Right hindlimb (tissue), 1 donor: ENCODE measurements around the gene LRIG2.
"Not testable (repeated sequence)": the region's sequence is repeated elsewhere in the genome, so short reads cannot be mapped to it uniquely, and the experiment has no call there.

Experiments used
- DNase-seq: peaks from one replicate; pipeline ENCODE4 v3.0.0-alpha.2; 2018

LRIG2 gene

DNA sequence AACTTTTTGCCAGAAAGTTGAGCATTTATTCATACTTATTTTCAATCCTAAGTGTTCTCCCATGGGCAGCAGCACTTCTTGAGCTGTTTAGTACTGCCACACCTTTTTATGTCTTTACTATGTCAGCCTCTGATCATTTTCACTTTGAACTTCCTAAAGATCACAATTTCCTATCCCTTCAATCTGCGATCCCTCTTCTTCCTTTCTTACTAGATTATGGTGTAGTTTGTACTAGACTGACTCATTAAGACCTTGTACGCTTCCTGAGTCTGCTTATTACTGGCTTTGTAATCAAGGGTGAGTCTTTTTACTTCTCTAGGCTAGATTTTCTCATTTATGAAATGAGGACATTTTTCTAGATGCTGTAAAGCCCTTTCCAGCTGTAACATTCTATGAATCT is 55.1 kb downstream of the LRIG2 start:
- DNase-seq = no peak

DNA sequence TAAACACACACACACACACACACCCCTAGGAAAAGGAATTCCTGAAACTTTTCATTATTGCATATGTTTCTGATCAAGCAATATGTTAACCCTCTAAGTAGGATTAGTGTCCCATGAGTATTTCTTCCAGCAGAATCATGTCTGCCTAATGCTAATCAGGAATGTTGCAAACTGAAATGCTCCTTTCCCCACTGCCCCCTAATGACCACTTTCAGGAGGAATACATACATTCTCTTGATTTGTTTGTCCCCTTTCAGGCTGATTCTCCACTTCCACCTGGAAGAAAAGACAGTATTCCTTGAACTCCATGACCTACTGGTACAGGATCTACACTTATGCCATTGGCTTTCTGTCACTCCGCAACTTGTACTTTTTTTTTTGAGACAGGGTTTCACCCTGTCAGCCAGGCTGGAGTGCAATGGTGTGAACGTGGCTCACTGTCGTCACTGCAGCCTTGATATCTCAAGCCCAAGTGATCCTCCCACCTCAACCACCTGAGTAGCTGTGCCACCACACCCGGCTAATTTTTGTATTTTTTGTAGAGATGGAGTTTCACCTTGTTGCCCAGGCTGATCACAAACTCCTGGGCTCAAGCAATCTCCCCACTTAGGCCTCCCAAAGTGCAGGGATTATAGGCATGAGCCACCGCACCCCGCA is 56.7 kb downstream of the LRIG2 start:
- DNase-seq = no peak

DNA sequence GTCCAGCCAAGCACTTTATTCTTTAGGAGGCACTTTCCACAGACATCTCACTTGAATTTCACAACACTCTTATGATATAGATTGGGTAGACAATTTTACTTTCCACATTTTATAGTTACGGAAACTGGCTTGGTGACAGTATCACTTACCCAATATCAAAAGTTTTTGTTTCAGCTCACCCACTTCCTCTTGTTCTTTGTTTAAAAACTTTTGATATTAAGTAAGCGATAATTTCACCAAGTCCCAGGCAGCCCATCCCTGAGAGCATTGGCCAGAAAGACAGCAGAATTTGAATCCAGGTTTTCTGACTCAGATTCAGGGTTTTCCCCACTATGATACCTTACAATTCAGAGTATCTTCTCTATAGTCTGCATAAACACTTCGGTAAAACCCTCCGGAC is 60.0 kb downstream of the LRIG2 start:
- DNase-seq = no peak

DNA sequence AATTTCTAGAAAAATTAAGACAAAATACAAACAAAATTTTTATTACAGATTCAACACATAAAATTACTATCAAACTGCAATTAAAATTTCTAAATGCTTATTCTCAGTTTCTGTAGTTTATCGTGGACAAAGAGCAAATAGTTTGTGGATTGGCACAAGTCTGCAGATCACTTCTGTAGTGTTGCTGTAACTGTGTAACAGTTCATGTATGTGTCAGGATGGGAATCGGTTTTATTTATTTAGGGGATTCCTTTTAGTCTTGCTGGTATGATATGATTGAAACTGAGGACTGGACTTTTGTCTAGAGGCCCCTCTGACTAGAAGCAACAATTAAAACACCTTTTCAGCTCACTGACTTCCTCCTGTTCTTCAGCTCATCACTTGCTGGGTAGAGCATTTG is 60.8 kb downstream of the LRIG2 start:
- no peak for DNase-seq

DNA sequence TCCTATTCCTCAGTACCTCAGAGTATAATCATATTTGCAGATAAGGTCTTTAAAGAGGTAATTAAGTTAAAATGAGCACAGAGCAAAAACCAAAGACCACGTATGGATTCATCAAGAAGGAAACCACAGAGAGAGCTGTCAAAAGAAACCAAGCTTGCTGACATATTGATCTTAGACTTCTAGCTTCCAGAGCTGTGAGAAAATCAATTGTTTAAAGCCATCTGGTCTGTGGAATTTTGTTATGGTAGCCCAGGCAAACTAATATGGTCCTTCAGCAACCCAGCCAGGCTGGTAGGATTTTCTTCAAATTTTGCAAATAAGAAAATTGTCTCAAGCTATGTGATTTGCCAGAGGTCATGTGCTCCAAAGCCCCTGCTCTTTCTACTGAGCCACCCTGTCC is 62.5 kb downstream of the LRIG2 start:
- DNase-seq = no peak

DNA sequence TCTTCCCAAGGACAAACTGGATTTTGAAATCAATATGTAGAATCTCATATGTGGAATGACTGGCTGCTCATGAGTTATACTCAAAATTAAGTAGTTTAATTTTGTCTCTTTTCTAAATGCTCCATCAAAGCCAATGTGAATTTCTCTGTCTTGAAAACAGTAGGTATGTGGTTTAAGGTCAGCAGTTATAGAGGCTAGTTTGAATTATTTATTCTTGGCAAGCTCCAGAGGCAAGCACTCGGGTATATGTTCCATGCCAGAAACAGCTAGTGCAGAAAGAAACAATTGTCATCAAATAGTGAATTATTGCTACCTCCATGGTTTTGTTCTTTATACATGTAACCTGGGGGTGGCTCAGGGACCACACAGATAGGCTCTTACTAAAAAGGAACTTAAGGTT is 63.5 kb downstream of the LRIG2 start:
- DNase-seq = no peak

DNA sequence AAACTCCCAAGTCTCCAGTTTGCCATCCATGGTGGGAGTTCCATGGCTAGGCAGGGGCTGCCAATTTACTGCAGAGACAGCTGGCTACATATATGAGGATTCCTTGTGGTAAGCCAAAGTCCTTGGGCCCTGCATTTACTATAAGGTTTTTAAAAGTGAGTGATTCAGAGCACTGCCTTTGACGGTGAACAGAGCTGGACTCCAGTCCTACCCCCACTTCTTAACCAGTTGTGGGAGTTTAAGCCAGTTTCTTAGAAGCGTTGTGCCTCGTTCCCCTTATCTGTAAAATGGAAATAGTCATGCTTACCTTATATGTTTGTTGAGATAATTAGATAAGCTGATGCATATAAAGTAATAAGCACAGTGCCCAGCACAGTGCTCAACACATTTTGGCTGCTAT is 64.6 kb downstream of the LRIG2 start:
- DNase-seq = no peak

DNA sequence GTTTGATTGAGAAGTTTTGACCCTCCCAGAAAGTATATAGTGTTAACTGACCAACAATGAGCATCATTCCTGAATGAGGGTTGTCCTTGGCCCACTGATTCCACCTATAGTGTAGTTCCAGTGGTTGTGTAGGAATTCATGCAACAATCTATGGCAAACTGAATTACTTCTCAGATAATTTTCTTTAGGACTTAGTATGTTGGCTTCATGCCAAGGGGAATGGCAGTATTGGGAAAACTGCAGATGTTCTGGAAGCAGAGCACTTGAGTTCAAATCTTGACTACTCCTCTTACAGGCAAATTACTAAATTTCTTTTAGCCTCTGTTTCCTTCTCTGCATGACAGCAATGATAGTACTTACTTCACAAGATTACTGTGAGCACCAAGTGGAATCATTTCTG is 65.8 kb downstream of the LRIG2 start:
- no peak for DNase-seq

DNA sequence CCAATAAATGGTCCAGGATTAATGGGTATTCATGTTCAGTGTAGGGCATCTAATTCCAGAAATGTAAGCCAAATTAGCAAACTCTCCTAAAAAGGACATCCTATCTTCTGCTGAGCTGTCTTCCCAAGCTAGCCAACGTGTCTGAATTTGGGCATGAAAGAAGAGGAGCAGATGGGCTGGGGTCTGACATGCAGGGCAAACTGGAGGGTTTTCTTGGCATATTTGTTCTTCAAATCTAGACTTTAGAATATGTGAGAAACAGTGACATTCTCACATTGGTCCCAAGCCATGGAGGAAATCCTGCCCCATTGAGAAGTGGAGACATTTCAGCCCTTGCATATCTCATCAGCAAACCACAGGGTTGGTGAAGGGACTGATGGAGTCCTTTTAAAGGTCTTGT is 67.2 kb downstream of the LRIG2 start:
- no peak for DNase-seq

DNA sequence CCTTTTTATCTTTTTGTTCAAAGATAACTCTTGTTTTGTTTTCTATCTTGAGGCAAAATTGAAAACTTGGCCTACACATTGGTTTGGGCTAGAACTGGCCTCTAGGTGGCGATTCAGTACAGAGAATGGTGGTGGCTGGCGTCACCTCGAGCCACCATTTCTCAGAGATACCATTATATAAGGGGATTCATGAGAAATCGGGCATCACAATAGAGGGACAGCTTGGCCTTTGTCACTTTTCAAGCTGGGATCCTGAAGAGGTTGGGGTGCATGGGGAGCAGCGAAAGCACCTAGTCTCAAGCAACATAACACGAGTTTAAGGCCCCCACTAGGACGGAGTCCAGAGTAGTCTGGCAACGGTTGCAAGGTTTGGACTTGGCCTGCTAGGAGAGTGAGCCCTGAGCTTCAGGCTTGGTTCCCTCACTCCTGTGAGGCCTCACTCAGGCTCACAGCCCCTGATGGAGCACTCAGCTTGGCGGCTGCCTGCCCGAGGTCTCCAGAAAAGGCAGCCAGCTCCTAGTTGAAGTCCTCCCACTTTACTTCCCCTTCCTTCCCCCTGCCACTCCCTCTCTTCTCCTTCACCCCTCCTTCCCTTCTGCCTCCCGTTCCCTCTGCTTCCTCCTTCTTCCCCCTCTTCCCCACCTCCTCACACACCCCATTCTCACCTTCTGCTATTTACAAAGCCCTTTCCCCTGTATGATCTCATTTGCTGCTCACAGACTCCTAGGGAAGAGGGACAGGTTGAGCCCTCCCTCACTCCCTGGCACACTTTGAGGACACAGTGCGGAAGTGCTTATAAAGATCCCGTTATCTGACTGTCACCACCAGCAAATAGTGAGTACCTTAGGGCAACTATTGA is 67.8 kb downstream of the LRIG2 start:
- peak; percentile 62 for DNase-seq

DNA sequence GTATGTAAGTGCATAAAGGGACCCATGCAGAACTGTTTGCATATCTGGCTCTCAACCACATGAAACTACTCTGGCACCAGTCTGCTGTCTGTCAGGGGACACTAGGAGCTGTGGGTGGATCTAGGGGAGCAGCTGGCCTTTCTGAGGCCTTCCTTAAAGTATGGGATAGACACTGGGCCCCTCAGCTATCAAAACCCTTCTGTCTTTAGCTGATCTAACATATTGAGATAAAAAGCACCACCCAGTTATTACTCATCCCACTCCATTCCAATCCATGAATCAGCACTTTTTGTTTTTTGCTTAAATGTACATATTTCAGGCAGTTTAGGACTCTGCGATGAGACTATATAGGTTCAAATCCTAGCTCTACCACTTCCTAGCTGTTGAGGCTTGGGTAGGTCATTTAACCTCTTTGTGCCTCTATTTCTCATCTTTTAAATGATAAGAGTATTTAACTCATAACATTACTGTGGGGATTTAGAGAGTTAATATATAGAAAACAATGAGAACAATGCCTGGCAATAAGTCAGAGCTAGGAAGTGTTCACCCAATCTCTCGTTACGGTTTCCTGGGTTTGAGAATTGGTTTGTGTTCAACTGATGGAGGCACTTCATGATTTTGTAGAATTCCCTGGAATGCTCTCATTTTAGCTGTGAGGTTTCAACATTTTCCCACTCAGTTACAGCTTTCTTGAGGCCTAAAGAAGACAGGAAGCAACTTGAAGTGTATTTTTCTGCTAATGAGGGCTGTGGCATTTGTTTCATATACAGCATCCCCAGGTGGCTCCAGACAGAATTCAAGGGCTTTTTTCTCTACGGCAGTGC is 68.9 kb downstream of the LRIG2 start:
- no peak for DNase-seq

DNA sequence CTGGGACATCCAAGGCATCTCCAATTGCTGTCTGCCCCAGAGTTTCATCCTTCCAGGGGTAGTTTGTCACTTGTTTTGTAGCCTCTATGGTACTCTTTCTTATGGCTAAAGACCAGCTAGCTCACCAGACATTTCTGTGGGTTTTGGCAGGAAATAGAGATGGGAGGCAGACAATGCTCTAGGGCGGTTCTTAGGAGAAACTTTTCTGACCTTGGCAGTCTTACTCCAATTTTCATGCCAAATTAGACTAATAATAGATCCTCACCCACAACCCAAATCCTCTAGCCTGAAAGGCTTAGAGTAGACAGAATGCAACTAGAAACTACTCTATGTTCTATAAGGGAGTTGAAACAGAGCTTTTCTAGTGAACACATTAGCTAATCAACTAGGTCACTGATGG is 69.8 kb downstream of the LRIG2 start:
- no peak for DNase-seq

DNA sequence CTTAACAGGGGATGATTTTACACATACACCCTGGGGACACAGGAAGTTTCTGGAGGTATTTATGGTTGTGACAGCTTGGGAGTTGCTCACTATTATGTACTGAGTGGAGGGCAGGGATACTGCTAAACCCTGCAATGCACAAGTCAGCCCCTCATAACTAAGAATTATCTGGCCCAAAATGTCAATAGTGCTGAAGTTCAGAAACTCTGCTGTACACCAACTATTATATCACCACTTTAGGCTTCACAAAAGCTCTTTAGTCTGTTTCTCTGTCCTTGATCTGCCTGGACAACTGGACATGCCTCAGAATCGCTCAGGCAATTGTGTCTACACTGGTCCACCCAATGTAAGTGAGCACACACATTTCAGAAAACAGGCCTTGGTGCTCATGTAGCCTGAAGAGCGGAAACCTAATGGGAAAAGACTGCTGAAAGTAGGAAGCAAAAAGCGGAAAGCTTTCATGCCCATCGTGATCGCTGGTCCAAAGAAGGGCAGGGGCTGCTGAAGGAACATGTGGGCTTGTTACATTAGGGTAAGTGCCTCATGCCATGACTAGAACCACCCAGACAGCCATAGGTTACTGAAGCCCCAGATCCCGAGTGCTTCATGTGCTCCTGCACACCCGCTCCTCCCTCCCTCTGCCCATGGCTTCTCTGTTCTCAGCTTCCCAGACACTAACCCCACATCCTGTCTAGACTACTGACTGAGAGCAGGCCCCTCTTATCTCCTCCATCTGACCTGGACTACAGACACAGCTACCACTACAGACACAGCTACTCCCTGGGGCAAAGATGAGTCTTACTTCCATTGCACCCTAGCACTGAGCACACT is 73.5 kb downstream of the LRIG2 start:
- DNase-seq = no peak

DNA sequence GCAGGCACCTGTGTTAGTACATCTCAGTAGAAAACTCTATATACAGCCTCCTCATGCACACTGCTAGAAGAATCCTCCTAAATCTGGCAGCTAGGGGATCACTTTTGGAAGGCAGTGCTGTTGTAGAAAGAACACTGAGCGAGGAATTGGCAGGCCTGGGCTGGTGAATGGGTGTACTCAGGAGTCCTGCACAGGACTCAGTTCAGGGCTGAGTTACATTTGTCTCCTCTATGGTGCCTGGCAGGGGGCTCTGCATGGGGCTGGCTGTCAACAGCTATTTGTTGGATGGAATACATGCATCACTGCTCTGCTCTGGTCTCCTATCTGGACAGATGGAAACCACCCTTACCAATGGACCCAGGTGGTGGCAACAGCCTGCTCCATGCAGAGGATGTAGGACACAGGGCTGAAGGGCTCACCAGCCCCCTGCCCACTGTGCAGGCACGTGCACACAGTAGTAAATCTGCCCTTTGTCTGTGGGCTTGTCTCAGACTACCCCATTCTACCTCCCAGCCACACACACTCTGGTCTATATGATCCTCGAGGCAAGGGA is 74.2 kb downstream of the LRIG2 start:
- DNase-seq = no peak

DNA sequence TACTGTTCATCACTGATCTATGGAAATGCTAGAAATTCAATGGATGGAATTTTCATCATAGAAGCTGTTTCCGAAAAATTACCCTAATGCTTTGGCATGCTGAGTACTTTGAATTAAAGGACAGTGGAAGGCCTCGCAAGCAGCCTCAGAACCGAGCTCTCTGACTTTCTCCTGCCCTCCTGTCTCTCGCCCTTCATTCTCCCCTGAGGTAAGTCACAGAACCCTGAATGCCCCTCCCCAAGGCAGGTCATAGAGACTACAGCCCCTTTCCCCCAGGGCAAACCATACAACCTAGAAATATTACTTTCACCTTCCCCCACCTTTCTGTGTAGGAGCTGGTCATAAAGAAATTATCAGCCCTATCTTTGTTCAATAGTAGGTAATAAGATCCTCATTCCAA is 74.8 kb downstream of the LRIG2 start:
- DNase-seq = no peak

DNA sequence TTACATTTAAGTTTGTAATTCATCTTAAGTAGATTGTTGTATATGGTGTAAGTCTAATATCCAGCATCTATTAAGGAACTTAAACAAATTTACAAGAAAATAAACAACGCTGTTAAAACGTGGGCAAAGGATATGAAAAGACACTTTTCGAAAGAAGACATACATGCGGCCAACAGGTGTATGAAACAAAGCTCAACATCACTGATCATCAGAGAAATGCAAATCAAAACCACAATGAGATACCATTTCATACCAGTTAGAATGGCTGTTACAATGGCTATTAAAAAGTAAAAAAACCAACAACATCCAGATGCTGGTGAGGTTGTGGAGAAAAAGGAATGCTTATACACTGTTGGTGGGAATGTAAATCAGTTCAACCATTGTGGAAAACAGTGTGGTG is 77.5 kb downstream of the LRIG2 start:
- not testable (repeated sequence) for DNase-seq

DNA sequence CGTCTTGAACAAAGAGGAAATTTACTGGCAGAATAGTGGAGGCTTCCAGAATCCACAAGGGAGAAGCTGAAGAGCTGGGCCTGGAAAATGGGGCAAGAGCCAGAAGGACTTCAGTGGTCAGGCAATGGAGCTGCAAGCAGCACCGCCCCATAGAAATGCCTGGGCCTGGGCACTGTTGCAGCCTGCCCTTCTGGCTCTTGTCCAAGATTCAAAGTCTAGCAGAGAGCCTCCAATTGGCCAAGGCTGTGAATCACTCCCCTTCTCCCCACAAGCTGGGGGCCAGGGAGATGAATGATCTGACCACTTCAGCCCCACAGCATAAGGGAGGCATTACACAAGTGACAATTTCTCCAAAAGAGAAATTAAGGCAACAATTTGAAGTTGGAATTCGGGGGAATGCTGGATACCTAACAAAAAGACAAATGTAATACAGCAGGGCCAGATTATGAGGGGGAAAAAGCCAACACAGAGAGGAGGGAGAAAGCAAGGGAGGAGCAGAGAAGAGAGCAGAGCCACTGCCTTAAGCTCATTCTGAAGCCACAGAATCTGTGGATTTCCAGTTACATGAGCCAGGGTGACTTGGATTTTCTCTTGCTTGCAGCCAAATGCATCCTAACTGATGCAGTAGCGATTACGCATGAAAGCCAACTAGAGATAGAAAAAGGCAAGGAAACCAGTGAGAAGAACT is 80.3 kb downstream of the LRIG2 start:
- DNase-seq = no peak

DNA sequence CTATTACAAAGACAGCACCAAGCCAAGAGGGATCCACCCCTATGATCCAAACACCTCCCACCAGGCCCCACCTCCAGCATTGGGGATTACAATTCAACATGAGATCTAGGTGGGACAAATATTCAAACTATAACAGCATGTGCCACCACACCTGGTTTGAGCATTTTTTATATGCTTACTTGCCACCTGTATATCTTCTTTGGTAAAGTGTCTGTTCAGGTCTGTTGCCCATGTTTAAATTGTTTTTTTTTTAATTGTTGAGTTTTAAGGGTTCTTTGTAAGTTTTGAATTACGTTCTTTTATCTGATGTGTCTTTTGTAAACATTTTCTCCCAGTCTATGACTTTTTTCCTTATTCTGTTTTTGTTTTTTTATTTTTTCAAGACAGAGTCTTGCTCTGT is 83.4 kb downstream of the LRIG2 start:
- DNase-seq = no peak

DNA sequence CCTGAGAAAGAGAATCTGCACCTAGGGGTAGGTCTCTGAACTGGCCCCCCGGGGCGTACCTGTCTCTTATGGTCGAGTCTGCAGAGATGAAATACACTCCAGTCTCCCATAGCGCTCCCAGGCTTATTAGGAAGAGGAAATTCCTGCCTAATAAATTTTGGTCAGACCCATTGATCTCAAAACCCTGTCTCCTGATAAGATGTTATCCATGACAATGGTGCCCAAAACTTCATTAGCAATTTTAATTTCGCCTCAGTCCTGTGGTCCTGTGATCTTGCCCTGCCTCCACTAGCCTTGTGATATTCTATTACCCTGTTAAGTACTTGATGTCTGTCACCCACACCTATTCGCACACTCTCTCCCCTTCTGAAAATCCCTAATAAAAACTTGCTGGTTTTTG is 85.7 kb downstream of the LRIG2 start:
- not testable (repeated sequence) for DNase-seq

DNA sequence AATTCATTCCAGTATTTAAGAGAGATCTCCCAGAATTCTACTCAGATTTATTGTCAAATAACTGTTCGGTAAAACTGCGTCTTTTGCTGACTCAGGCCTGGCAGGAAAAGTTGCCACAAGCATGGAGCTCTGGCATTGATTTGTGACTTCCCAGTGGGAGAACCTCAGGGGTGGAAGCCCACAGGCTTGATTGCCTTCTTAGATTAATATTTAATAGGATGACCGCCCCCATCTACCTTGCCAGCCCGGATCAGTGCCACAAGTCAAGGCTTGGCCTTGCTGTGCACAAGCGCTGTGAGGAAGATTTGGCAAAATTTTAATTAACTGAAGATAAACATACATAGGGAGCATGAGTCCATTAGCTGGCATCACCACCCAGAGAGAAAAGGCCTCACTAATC is 93.5 kb downstream of the LRIG2 start:
- DNase-seq = no peak

DNA sequence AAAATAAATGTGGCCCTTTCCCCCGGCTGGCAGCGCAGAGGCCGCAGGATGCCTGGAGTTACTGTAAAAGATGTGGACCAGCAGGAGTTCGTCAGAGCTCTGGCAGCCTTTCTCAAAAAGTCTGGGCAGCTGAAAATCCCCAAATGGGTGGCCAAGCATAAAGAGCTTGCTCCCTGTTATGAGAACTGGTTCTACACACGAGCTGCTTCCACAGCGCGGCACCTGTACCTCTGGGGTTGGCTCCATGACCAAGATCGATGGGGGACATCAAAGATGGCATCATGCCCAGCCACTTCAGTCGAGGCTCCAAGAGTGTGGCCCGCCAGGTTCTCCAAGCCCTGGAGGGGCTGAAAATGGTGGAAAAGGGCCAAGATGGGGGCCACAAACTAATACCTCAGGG is 95.9 kb downstream of the LRIG2 start:
- DNase-seq = no peak

DNA sequence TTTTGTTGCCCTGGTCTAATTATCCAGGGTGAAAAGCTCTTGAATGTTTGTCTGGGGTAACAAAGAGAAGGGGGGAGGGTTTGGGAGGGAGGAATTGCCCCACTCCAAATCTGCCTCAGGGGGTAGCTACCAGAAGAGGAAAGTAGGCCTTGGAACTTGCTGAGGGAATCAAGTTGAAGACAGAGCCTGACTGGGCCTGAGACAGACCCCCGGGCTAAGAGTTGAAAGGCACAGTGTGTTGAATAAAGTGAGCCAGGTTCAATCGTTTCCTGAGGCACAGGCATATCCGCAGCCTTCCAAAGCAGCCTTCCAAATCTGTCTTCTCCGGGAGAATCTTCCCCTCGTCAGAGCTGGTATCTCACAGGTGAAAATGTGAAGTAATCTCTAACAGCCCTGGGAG is 96.6 kb downstream of the LRIG2 start:
- DNase-seq = no peak
